GM12878 (cell line): ENCODE data around the gene ANKS1A. TPM values are rescaled to one million over a fixed set of nuclear protein-coding genes. Genes with fewer than 3 reads are reported as not detected.

Experiments
- ATAC-seq: fragments of 200-7000 bp; cut with Tn5 transposase; 3 replicates; pipeline ENCODE4 v1.9.1; 2020; ENCODE audit warnings: mild to moderate bottlenecking, moderate library complexity
- BruUV-seq: library from RNA; stranded (reverse); fragments of 400-500 nt; replicated peaks from 2 replicates; lab custom pipeline; 2021; lab: Mats Ljungman, UMichigan
- CTCF ChIA-PET: fragments of 300-600 bp; sonication (Branson Sonifier 250); formaldehyde crosslinking; extraction: SDS; loops from one replicate; lab custom pipeline; 2021; ENCODE audit warnings: inconsistent platforms; lab: Yijun Ruan, JAX
- POLR2A ChIA-PET: fragments of 350-600 bp; formaldehyde crosslinking; extraction: SDS; loops from one replicate; lab custom pipeline; 2021; ENCODE audit warnings: inconsistent platforms; lab: Charles Lee
- RAD21 ChIA-PET: fragments of 300-600 bp; sonication (Branson Sonifier 250); formaldehyde crosslinking; loops from one replicate; lab custom pipeline; 2023; ENCODE audit warnings: antibody characterized with exemption; ENCODE audit not compliant: unreplicated experiment; lab: Charles Lee
- SMC1A ChIA-PET: fragments of 300-600 bp; sonication (Branson Sonifier 250); formaldehyde crosslinking; loops from one replicate; lab custom pipeline; 2023; ENCODE audit not compliant: unreplicated experiment, uncharacterized antibody; lab: Charles Lee
- DNase-seq: peaks from one replicate; pipeline ENCODE4 v3.0.0-alpha.2; 2011; ENCODE audit warnings: low read depth, low spot score
- FAIRE-seq: peaks from 3 replicates; lab custom pipeline; 2011; peaks lifted over from hg19 to GRCh38; lab: Jason Lieb, UNC
- H2AFZ ChIP-seq: 2 replicates; pipeline ENCODE4 v1.6.0; 2011; ENCODE audit warnings: low read depth, low read length, control low read depth; ENCODE audit not compliant: control insufficient read depth
- H3K27ac ChIP-seq: 2 replicates; pipeline ENCODE4 v1.5.1; 2011; ENCODE audit warnings: control low read depth; ENCODE audit not compliant: control insufficient read depth, insufficient read depth
- H3K27me3 ChIP-seq, 2 experiments: replicated peaks in 1 of 2; 2 replicates each; pipeline versions ENCODE4 v1.6.0 to v1.6.1; 2011; ENCODE audit warnings: low read length in 1 of 2; ENCODE audit not compliant: control insufficient read depth in 2 of 2, insufficient read depth in 2 of 2
- H3K36me3 ChIP-seq, 2 experiments: 2 replicates each; pipeline ENCODE4 v1.5.1; 2011; ENCODE audit warnings: low read length in 1 of 2; ENCODE audit not compliant: control insufficient read depth in 2 of 2, insufficient read depth in 2 of 2
- H3K4me1 ChIP-seq: 2 replicates; pipeline ENCODE4 v1.6.1; 2011; ENCODE audit warnings: mild to moderate bottlenecking, low read length, moderate library complexity, mixed read lengths; ENCODE audit not compliant: control insufficient read depth, insufficient read depth
- H3K4me2 ChIP-seq: 2 replicates; pipeline ENCODE4 v1.6.0; 2011; ENCODE audit warnings: control low read depth; ENCODE audit not compliant: control insufficient read depth, insufficient read depth
- H3K4me3 ChIP-seq: fragments of 200-600 bp; sonication (generic); 2 replicates; pipeline ENCODE4 v1.5.1; 2016
- H3K79me2 ChIP-seq: 2 replicates; pipeline ENCODE4 v1.6.0; 2011; ENCODE audit warnings: low read length; ENCODE audit not compliant: control insufficient read depth, insufficient read depth
- H3K9ac ChIP-seq: 2 replicates; pipeline ENCODE4 v1.8.0; 2011; ENCODE audit warnings: low read length, control low read depth, mixed read lengths; ENCODE audit not compliant: control insufficient read depth, insufficient read depth
- H3K9me3 ChIP-seq: replicated peaks from 3 replicates; pipeline ENCODE4 v1.5.1; 2011; ENCODE audit warnings: mild to moderate bottlenecking, low read length; ENCODE audit not compliant: control insufficient read depth, insufficient read depth
- H4K20me1 ChIP-seq: 2 replicates; pipeline ENCODE4 v1.6.0; 2011; ENCODE audit not compliant: control insufficient read depth, insufficient read depth
- CBX3 ChIP-seq: fragments of 200-600 bp; sonication (generic); IDR thresholded peaks from 2 replicates; pipeline ENCODE4 v1.6.1; 2016; ENCODE audit warnings: low read depth, borderline replicate concordance
- CHD4 ChIP-seq: fragments of 200-600 bp; sonication (generic); IDR thresholded peaks from 2 replicates; pipeline ENCODE4 v1.6.1; 2016; ENCODE audit warnings: mild to moderate bottlenecking
- EP300 ChIP-seq, 2 experiments: fragments of 150-350 bp in 1 of 2; IDR thresholded peaks; 2 replicates each; pipeline ENCODE4 v1.6.1; 2011 to 2012; ENCODE audit warnings: low read depth in 2 of 2, low read length in 2 of 2, borderline replicate concordance in 1 of 2, improper control_type of control experiment in 1 of 2, inconsistent platforms in 1 of 2; ENCODE audit not compliant: control insufficient read depth in 1 of 2
- ETV6 ChIP-seq, 2 experiments: fragments of 450-650 bp in 1 of 2; IDR thresholded peaks in 1 of 2; conservative IDR thresholded peaks in 1 of 2; 2 replicates each; pipeline ENCODE4 v1.6.1; 2014; ENCODE audit warnings: antibody characterized with exemption in 1 of 2, borderline replicate concordance in 1 of 2, low read depth in 1 of 2, mild to moderate bottlenecking in 1 of 2, moderate library complexity in 1 of 2
- EZH2 ChIP-seq: IDR thresholded peaks from 2 replicates; pipeline ENCODE4 v1.6.1; 2012; ENCODE audit warnings: low read depth, mild to moderate bottlenecking, control low read depth, inconsistent platforms, low read length, borderline replicate concordance; ENCODE audit not compliant: control insufficient read depth
- FOXM1 ChIP-seq: IDR thresholded peaks from 2 replicates; pipeline ENCODE4 v1.6.1; 2012; ENCODE audit warnings: low read depth, mild to moderate bottlenecking, inconsistent platforms, low read length, moderate library complexity
- GATAD2B ChIP-seq: fragments of 450-650 bp; conservative IDR thresholded peaks from 2 replicates; pipeline ENCODE4 v1.6.1; 2017; ENCODE audit warnings: low read depth, mild to moderate bottlenecking, moderate library complexity
- HDAC2 ChIP-seq: fragments of 200-600 bp; sonication (generic); IDR thresholded peaks from 2 replicates; pipeline ENCODE4 v1.6.1; 2017
- NFIC ChIP-seq: IDR thresholded peaks from 2 replicates; pipeline ENCODE4 v1.6.1; 2012; ENCODE audit warnings: low read depth, mild to moderate bottlenecking, inconsistent platforms, low read length, moderate library complexity
- NFYB ChIP-seq: IDR thresholded peaks from 2 replicates; pipeline ENCODE4 v1.6.1; 2011; ENCODE audit warnings: low read depth, mild to moderate bottlenecking, low read length, improper control_type of control experiment, moderate library complexity; ENCODE audit not compliant: insufficient read depth
- RAD51 ChIP-seq: fragments of 450-650 bp; IDR thresholded peaks from 2 replicates; pipeline ENCODE4 v1.6.1; 2016; ENCODE audit warnings: moderate library complexity, mild to moderate bottlenecking, inconsistent platforms
- SMAD1 ChIP-seq: fragments of 450-650 bp; IDR thresholded peaks from 2 replicates; pipeline ENCODE4 v1.6.1; 2018; ENCODE audit warnings: mild to moderate bottlenecking, low read depth; ENCODE audit not compliant: partially characterized antibody
- SP1 ChIP-seq: IDR thresholded peaks from one replicate; pipeline ENCODE4 v1.6.1; 2011; ENCODE audit warnings: low read depth, low read length
- STAT1 ChIP-seq: fragments of 450-650 bp; conservative IDR thresholded peaks from 2 replicates; pipeline ENCODE4 v1.6.1; 2014; ENCODE audit warnings: antibody characterized with exemption, mild to moderate bottlenecking
- SUPT20H ChIP-seq: IDR thresholded peaks from 2 replicates; pipeline ENCODE4 v1.6.1; 2011; ENCODE audit warnings: low read depth, mild to moderate bottlenecking, low read length, moderate library complexity, borderline replicate concordance; ENCODE audit not compliant: control insufficient read depth
- TCF12 ChIP-seq: IDR thresholded peaks from 2 replicates; pipeline ENCODE4 v1.6.1; 2011; ENCODE audit warnings: low read depth, mild to moderate bottlenecking, low read length
- YBX1 ChIP-seq: fragments of 450-650 bp; IDR thresholded peaks from 2 replicates; pipeline ENCODE4 v1.6.1; 2016; ENCODE audit warnings: antibody characterized with exemption
- WGBS: methylation state at CpG from one replicate; pipeline ENCODE4 v1.1.6; 2016; ENCODE audit warnings: low lambda C conversion rate; ENCODE audit not compliant: insufficient replicate concordance, insufficient coverage; ENCODE audit errors: missing lambda C conversion rate; 5-methylcytosine and 5-hydroxymethylcytosine counted together
- in situ Hi-C: fragments of 300-500 bp; cut with MboI; formaldehyde crosslinking; loops from 9 replicates; pipeline ENCODE4 v1.14.3; 2018; ENCODE audit warnings: mixed read lengths
- intact Hi-C: fragments of 100-400 bp; cut with micrococcal nuclease; formaldehyde crosslinking; loops from one replicate; pipeline ENCODE4 v1.14.2; 2022; ENCODE audit not compliant: unreplicated experiment
- polyA plus RNA-seq, 11 experiments: library from polyadenylated mRNA; depleted of rRNA in 4 of 11; unstranded in 6 of 11; stranded (reverse) in 5 of 11; fragments of >200 nt; fragmentation: Nextera tagmentation in 4 of 11; fragmentation: Illumina TruSeq in 1 of 11; extraction: Ambion mirVana in 4 of 11; extraction: Trizol in 1 of 11; gene quantifications; 1 replicate in 1 of 11; 2 replicates in 10 of 11; pipeline versions ENCODE4 v1.2.1 to v1.2.3, GENCODE V29; 2011 to 2016; ENCODE audit warnings: inconsistent platforms in 2 of 11, missing spikeins in 2 of 11, low read depth in 1 of 11
- total RNA-seq, 4 experiments: library from RNA; depleted of rRNA in 3 of 4; stranded (reverse); fragments of >200 nt in 3 of 4; fragmentation: Illumina TruSeq in 1 of 4; extraction: Trizol in 1 of 4; gene quantifications; 2 replicates each; pipeline versions ENCODE4 v1.2.1 to v1.2.3, GENCODE V29; 2013 to 2021
- TF ChIP-seq, protein P1 (sequence below): fragments of 150-350 bp; IDR thresholded peaks from 2 replicates; pipeline ENCODE4 v1.6.1; 2016; ENCODE audit warnings: low read depth, low read length
- TF ChIP-seq, protein P2 (sequence below): IDR thresholded peaks from 2 replicates; pipeline ENCODE4 v1.6.1; 2011; ENCODE audit warnings: low read depth, mild to moderate bottlenecking, low read length, moderate library complexity, borderline replicate concordance; ENCODE audit errors: extremely low read depth

The ANKS1A gene
- total and polyA plus RNA-seq, 10 of the 15 experiments (the other 5 are each of a cell fraction or from before 2014, with no cell fraction given) = 0.60 to 7.0 (median 3.0) TPM

DNA sequence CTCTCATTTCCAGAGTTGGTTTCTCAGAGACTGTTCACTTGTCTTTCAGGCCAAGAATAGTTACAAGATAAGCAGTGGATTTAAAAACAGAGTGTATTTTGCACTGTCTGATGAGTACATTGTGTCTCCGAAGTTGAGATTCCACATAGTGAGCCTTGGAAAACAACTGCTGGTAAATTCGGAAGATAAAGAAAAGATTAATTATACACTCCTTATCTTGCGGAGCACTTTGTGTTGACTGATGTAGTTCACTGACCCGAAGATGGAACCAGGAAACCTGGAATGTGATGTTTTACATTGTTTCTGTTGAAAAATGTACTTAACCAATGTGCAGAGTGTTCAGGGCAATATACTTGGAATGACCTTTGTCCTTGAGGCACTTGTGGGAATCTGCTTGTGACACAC lies 51.0 kb downstream of the ANKS1A start (continued):
- no peak for TF ChIP-seq CBX3
- no peak for TF ChIP-seq ETV6 (conservative IDR thresholded peaks at IDR 0.05 in 1 of 2, IDR thresholded peaks at IDR 0.05 in 1 of 2; ENCODE audit: borderline replicate concordance in 1 of 2, low read depth in 1 of 2)
- no peak for TF ChIP-seq EZH2
- TF ChIP-seq, all 136 proteins: peak for 0

DNA sequence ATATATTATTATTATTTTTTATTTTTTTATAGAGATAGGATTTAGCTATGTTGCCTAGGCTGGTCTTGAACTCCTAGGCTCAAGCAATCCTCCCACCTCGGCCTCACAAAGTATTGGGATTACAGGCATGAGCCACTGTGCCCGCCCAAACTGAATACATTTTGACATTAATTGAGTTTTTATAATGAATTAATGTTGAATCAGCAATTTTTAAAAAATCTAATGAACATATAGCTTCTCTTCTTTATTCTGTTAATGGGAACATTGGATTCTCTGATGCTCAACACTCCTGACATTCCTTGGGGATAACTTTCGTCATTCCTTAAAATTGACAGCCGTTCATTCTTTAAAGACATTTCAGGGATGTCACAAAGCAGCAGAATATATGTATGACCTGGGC lies 52.4 kb downstream of the ANKS1A start:
- Histone ChIP-seq H3K9ac (no peak overlapping the region), H3K27me3 (no peaks in the 10 kb centered on the region), H3K79me2 (no peaks in the 10 kb centered on the region), H3K4me1 (no peaks in the 10 kb centered on the region), H3K9me3 (no peaks in the 10 kb centered on the region), H2AFZ (no peak overlapping the region), H3K36me3 (no peaks in the 10 kb centered on the region), H3K27ac (no peak overlapping the region), H3K4me3 (no peak overlapping the region), H4K20me1 (no peaks in the 10 kb centered on the region), H3K4me2 (no peak overlapping the region)
- FAIRE-seq = no peak
- ChIA-PET POLR2A (no interaction called here), CTCF (interaction anchor here (0.7 kb wide), 1 partner anchor 207 kb away, joined by 3 read pairs; no protein-coding TSS in a partner anchor), RAD21 (no interaction called here), SMC1A (interaction anchor here (1.5 kb wide), 1 partner anchor 11 kb away, joined by 5 read pairs; no protein-coding TSS in a partner anchor)
- no peak for DNase-seq
- no peak for ATAC-seq
- in situ Hi-C loops (no loop called here), intact Hi-C loops (no loop called here)
- WGBS = 96% methylated on average over 4 of the region's 4 CpGs
- BruUV-seq = no TSS peak
- TF ChIP-seq, protein P1, sequence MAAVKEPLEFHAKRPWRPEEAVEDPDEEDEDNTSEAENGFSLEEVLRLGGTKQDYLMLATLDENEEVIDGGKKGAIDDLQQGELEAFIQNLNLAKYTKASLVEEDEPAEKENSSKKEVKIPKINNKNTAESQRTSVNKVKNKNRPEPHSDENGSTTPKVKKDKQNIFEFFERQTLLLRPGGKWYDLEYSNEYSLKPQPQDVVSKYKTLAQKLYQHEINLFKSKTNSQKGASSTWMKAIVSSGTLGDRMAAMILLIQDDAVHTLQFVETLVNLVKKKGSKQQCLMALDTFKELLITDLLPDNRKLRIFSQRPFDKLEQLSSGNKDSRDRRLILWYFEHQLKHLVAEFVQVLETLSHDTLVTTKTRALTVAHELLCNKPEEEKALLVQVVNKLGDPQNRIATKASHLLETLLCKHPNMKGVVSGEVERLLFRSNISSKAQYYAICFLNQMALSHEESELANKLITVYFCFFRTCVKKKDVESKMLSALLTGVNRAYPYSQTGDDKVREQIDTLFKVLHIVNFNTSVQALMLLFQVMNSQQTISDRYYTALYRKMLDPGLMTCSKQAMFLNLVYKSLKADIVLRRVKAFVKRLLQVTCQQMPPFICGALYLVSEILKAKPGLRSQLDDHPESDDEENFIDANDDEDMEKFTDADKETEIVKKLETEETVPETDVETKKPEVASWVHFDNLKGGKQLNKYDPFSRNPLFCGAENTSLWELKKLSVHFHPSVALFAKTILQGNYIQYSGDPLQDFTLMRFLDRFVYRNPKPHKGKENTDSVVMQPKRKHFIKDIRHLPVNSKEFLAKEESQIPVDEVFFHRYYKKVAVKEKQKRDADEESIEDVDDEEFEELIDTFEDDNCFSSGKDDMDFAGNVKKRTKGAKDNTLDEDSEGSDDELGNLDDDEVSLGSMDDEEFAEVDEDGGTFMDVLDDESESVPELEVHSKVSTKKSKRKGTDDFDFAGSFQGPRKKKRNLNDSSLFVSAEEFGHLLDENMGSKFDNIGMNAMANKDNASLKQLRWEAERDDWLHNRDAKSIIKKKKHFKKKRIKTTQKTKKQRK = no peak
- TF ChIP-seq EP300 (IDR thresholded peaks at IDR 0.05; ENCODE audit: borderline replicate concordance in 1 of 2, control insufficient read depth in 1 of 2, low read depth in 2 of 2, low read length in 2 of 2) (no peak), CHD4 (no peak), SMAD1 (no peak), NFYB (no peak), NFIC (no peak), FOXM1 (no peak), YBX1 (no peak), SUPT20H (no peak), GATAD2B (no peak), TCF12 (no peak), HDAC2 (no peak), SP1 (no peak), RAD51 (no peak), STAT1 (no peak)
- TF ChIP-seq, protein P2, sequence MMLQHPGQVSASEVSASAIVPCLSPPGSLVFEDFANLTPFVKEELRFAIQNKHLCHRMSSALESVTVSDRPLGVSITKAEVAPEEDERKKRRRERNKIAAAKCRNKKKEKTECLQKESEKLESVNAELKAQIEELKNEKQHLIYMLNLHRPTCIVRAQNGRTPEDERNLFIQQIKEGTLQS = no peak
